H54 (cell line): ENCODE results near the gene RPP40.
A peak's percentile ranks its signal among the peaks of the same experiment; 100 is the strongest.
"Not testable (repeated sequence)": the region's sequence is repeated elsewhere in the genome, so short reads cannot be mapped to it uniquely, and the experiment has no call there.

Experiments used
- DNase-seq: peaks from one replicate; pipeline ENCODE4 v3.0.0; 2011; ENCODE audit warnings: low spot score, mixed read lengths; ENCODE audit not compliant: insufficient read length
- FAIRE-seq: peaks from 3 replicates; lab custom pipeline; 2011; peaks lifted over from hg19 to GRCh38; lab: Jason Lieb, UNC
- POLR2A ChIP-seq: IDR thresholded peaks from 2 replicates; pipeline ENCODE4 v1.6.1; 2011; ENCODE audit warnings: low read depth, mild to moderate bottlenecking, low read length

Gene RPP40, protein sequence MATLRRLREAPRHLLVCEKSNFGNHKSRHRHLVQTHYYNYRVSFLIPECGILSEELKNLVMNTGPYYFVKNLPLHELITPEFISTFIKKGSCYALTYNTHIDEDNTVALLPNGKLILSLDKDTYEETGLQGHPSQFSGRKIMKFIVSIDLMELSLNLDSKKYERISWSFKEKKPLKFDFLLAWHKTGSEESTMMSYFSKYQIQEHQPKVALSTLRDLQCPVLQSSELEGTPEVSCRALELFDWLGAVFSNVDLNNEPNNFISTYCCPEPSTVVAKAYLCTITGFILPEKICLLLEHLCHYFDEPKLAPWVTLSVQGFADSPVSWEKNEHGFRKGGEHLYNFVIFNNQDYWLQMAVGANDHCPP

GRCh38 chr6:5003604-5004372 lies at the start of gene RPP40:
Gene RPP40, minus strand, starts transcription at chr6:5004037. Its CDS starts 35 bp downstream, at chr6:5004002.
- peak; percentile 64 for FAIRE-seq
- TF ChIP-seq POLR2A: peak; percentile 37
- peak; percentile 95 for DNase-seq

DNA sequence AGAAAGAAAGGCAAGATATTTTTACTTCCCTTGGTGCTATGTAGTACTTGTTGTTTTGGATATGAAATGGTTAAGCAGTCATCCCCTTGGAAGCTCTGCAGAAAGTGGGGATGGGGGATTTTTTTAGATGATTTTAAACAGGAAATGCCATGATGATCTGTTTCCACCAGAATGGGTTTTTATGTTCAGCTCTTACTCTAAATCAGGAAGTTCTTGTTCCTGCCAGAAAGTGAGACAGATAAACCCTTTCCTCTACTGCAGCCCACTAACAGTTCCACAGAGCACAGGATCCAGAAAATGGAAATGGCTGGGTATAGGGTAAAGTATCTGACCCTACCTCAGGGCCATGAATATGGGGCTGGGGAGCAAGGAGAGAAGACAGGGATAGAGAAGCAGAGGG lies 49.2 kb upstream of the RPP40 start:
- no peak for DNase-seq
- no peak for FAIRE-seq
- no peak for TF ChIP-seq POLR2A

- no peak for FAIRE-seq
- no peak for DNase-seq
- no peak for TF ChIP-seq POLR2A
Measured at GRCh38 chr6:5051394-5051793, 47.6 kb upstream of the RPP40 start.

DNA sequence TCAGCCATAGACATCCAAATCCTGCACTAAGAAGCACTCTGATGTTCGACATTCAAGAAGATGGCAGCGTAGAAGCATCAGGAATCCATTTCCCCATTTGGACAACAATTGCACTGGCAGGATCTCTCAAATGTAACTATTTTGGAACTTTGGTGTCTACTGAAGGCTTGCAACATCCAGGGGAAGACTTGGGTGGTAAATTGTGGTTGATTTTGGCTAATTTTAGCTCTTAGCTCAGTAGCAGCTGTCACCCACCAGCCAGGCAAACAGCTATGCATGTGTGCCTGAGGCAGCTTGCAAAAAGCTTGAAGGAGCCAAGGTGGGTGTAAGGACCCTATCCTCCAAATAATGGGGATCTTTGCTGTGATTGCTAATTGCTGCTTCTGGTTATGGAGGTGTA lies 46.2 kb upstream of the RPP40 start:
- FAIRE-seq (no peak), DNase-seq (no peak)
- TF ChIP-seq POLR2A: no peak

GRCh38 chr6:5046430-5046829 lies 42.6 kb upstream of the RPP40 start:
- DNase-seq (no peak), FAIRE-seq (no peak)
- TF ChIP-seq POLR2A: no peak

DNA sequence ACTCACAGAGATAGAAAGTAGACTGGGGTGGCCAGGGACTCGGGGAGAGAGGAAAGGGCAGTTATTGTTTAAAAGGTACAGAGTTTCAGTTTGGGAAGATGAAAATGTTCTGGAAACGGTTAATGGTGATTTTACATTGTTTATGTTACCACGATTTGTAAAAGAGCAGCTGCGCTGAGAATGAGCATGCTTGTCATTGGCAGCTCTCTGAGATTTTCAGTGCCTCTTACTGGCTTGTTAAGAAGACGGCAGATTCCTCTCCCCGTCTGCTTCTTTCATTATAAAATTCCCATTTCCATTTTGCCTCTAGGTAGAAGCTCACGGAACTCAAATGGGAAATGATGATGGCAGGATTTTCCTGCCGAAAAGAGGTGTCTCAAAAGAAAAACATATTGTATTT lies 41.6 kb upstream of the RPP40 start:
- DNase-seq (no peak), FAIRE-seq (no peak)
- no peak for TF ChIP-seq POLR2A

GRCh38 chr6:5044866-5045265 lies 41.0 kb upstream of the RPP40 start:
- FAIRE-seq (no peak), DNase-seq (no peak)
- no peak for TF ChIP-seq POLR2A

DNA sequence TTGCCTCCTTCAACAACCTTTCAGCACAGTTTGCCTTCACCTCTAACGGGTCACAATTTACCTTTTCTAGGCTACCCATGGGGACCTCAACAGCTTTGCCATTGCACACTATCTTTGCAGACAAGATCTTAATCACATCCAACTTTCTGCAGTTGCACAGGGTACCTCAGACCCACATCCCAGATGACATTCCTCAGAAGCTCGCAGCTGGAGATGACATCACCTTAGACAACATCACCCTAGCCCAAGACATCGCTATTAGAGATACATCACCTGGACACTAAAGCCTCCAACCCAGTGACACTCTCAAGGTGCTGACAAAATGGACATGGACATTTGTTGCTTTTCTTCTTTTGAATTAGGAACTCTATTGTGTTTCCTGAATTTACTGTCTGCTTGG lies 38.6 kb upstream of the RPP40 start:
- DNase-seq (no peak), FAIRE-seq (no peak)
- no peak for TF ChIP-seq POLR2A

DNA sequence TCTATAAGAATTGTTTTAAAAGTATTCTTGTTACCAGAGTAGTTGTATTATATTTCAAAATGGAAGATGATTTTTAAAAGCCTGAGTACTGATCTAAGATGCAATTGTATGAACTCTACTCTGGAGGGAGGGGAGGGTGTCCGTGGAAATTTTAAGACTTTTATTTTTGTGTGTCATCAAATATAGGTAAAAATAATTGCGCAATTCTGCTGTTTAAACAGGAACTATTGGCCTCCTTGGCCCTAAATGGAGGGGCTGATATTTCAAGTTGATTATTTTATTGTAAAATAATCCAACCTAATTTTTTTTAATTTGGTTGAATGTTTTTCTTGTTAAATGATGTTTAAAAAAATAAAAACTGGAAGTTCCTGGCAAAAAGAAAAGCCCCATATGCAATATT lies 38.1 kb upstream of the RPP40 start:
- FAIRE-seq (no peak), DNase-seq (no peak)
- TF ChIP-seq POLR2A: no peak

- TF ChIP-seq POLR2A: no peak
- DNase-seq (peak; percentile 74), FAIRE-seq (peak; percentile 97)
Measured at GRCh38 chr6:5036269-5036668, 32.4 kb upstream of the RPP40 start.

GRCh38 chr6:5034736-5035135 lies 30.9 kb upstream of the RPP40 start:
- DNase-seq: no peak
- TF ChIP-seq POLR2A: no peak
- no peak for FAIRE-seq

DNA sequence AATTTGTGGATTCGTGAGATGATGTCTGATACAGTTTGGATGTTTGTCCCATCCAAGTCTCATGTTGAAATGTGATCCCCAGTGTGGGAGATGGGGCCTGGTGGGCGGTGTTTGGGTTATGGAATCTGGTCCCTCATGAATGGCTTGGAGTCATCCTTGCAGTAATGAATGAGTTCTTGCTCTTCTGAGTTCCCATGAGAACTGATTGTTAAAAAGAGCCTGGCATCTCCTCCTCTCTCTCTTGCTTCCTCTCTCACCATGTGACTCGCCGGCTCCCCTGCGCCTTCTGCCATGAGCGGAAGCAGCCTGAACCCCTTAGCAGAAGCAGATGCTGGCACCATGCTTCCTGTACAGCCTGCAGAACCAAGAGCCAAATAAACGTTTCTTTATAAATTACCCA lies 30.5 kb upstream of the RPP40 start:
- DNase-seq: no peak
- no peak for FAIRE-seq
- TF ChIP-seq POLR2A: no peak

DNA sequence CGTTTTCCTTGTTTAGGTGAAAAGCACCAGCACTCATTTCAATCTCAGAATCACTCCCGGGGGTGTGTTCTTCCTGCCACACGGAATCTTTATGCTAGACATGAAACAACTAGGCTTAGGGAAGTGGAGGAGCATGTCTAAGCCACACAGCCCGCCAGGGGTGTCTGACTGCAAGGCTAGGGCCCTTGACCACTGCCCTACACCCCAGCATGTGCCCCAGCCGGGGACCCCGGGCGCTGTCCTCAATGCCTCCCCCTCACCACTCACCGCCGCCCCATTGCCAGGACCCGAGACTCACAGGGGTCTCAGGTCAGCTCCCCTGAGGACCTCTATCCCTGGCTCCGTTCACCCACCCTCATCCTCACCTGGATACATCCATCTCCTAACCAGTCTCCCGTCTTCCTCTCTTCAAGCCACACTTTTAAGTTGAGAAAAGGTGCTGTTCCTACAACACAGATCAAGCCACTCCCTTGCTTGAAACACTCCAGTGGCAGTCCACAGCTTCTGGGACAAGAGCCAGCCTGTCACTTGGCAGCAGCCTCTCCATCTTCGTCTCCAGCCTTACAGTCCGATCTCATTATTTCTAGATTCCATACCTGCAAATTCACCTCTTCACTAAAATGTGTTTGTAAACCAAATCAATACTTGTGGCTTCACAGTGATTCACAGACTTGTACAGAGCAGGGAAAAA lies 29.5 kb upstream of the RPP40 start:
- FAIRE-seq, DNase-seq: not testable (repeated sequence)

GRCh38 chr6:5032706-5033105 lies 28.9 kb upstream of the RPP40 start:
- FAIRE-seq (peak; percentile 75), DNase-seq (peak; percentile 36)
